NCI-H446 treated with DMSO at 0.1 percent for 48 hours (cell line): ENCODE data around the gene MTHFS.

Experiments
- DNase-seq: peaks from one replicate; lab custom pipeline; 2025; lab: John Stamatoyannopoulos, UW

The MTHFS gene

GRCh38 chr15:79875213-79875612, 21.6 kb downstream of the MTHFS start:
- no peak for DNase-seq

- DNase-seq, result no peak
Measured at GRCh38 chr15:79874242-79874641, 22.6 kb downstream of the MTHFS start.

GRCh38 chr15:79872358-79873017, 24.3 kb downstream of the MTHFS start:
- DNase-seq, result no peak

- no peak for DNase-seq
Measured at GRCh38 chr15:79868554-79868953, 28.3 kb downstream of the MTHFS start.

GRCh38 chr15:79863886-79864285, 32.9 kb downstream of the MTHFS start:
- no peak for DNase-seq

GRCh38 chr15:79862191-79862590, 34.6 kb downstream of the MTHFS start:
- no peak for DNase-seq

- DNase-seq, result no peak
Measured at GRCh38 chr15:79860661-79861060, 36.2 kb downstream of the MTHFS start.

GRCh38 chr15:79858469-79858868, 38.3 kb downstream of the MTHFS start:
- DNase-seq, result no peak

- peak; percentile 37 for DNase-seq
Measured at GRCh38 chr15:79853492-79854328, 43.1 kb downstream of the MTHFS start.

GRCh38 chr15:79849789-79850188, 47.0 kb downstream of the MTHFS start:
- no peak for DNase-seq

- no peak for DNase-seq
Measured at GRCh38 chr15:79846539-79846938, 50.3 kb downstream of the MTHFS start.

GRCh38 chr15:79844221-79844620, 52.6 kb downstream of the MTHFS start:
- DNase-seq, result no peak

- DNase-seq, result no peak
Measured at GRCh38 chr15:79837846-79838245, 59.0 kb downstream of the MTHFS start.

GRCh38 chr15:79834495-79834894, 62.3 kb downstream of the MTHFS start:
- no peak for DNase-seq

GRCh38 chr15:79832367-79833120, 64.3 kb downstream of the MTHFS start:
- DNase-seq, result no peak

GRCh38 chr15:79831604-79832003, 65.2 kb downstream of the MTHFS start:
- DNase-seq, result no peak

- no peak for DNase-seq
Measured at GRCh38 chr15:79829950-79830349, 66.9 kb downstream of the MTHFS start.

GRCh38 chr15:79828447-79828846, 68.4 kb downstream of the MTHFS start:
- DNase-seq, result no peak

GRCh38 chr15:79826800-79827199, 70.0 kb downstream of the MTHFS start:
- DNase-seq, result no peak

- no peak for DNase-seq
Measured at GRCh38 chr15:79824136-79824701, 72.6 kb downstream of the MTHFS start.

- DNase-seq, result no peak
Measured at GRCh38 chr15:79820820-79821219, 76.0 kb downstream of the MTHFS start.

GRCh38 chr15:79820176-79820575, 76.6 kb downstream of the MTHFS start:
- no peak for DNase-seq
